K562 (cell line): ENCODE data around the gene ANKRD2. TPM values are rescaled to one million over a fixed set of nuclear protein-coding genes. Genes with fewer than 3 reads are reported as not detected.

Source experiments
- ATAC-seq: fragments of 200-7000 bp; cut with Tn5 transposase; 3 replicates; pipeline ENCODE4 v1.9.1; 2020; ENCODE audit warnings: moderate library complexity
- BruUV-seq: library from RNA; stranded (reverse); fragments of 400-500 nt; replicated peaks from 2 replicates; lab custom pipeline; 2021; lab: Mats Ljungman, UMichigan
- CTCF ChIA-PET: fragments of 300-600 bp; formaldehyde crosslinking; extraction: SDS; loops from one replicate; lab custom pipeline; 2021; ENCODE audit warnings: low intra/inter-chr PET ratio; lab: Yijun Ruan, JAX
- POLR2A ChIA-PET: fragments of 300-600, 350-650 bp; sonication (Branson Sonifier 250); formaldehyde crosslinking; extraction: SDS; loops from one replicate; lab custom pipeline; 2021; ENCODE audit warnings: antibody characterized with exemption, inconsistent platforms; lab: Yijun Ruan, JAX
- DNase-seq, 4 experiments: peaks; one replicate each; pipeline versions ENCODE4 v3.0.0 to v3.0.0-alpha.2; 2011 to 2018; ENCODE audit warnings: low spot score in 3 of 4, mixed read lengths in 3 of 4; ENCODE audit errors: extremely low read depth in 1 of 4
- FAIRE-seq: peaks from 2 replicates; lab custom pipeline; 2011; peaks lifted over from hg19 to GRCh38; lab: Jason Lieb, UNC
- H2AFZ ChIP-seq: 2 replicates; pipeline ENCODE4 v1.6.0; 2011; ENCODE audit warnings: low read depth, low read length, control low read depth, inconsistent platforms
- H3K27ac ChIP-seq: fragments of 200-600 bp; 3 replicates; pipeline ENCODE4 v1.8.0; 2011; ENCODE audit warnings: low read depth, mild to moderate bottlenecking, control low read depth, inconsistent platforms, low read length, moderate library complexity, mixed read lengths; ENCODE audit errors: extremely low read depth
- H3K27me3 ChIP-seq, 2 experiments: fragments of 300-600 bp in 1 of 2; 2 replicates in 1 of 2; 3 replicates in 1 of 2; pipeline versions ENCODE4 v1.6.0 to v1.8.0; 2011; ENCODE audit warnings: inconsistent platforms in 2 of 2, low read length in 2 of 2, mild to moderate bottlenecking in 1 of 2, mixed read lengths in 1 of 2, moderate library complexity in 1 of 2; ENCODE audit not compliant: control insufficient read depth in 2 of 2, insufficient read depth in 2 of 2
- H3K36me3 ChIP-seq: fragments of 300-600 bp; 3 replicates; pipeline ENCODE4 v1.8.0; 2011; ENCODE audit warnings: mild to moderate bottlenecking, low read length, inconsistent platforms; ENCODE audit not compliant: control insufficient read depth, insufficient read depth
- H3K4me1 ChIP-seq, 2 experiments: fragments of 200-600 bp in 1 of 2; replicated peaks in 1 of 2; 2 replicates in 1 of 2; 3 replicates in 1 of 2; pipeline versions ENCODE4 v1.5.1 to v1.8.0; 2011; ENCODE audit warnings: inconsistent platforms in 2 of 2, low read length in 2 of 2, mild to moderate bottlenecking in 1 of 2, mixed read lengths in 1 of 2, moderate library complexity in 1 of 2; ENCODE audit not compliant: control insufficient read depth in 2 of 2, insufficient read depth in 2 of 2
- H3K4me2 ChIP-seq: 2 replicates; pipeline ENCODE4 v1.6.1; 2011; ENCODE audit warnings: low read length, control low read depth, inconsistent platforms, mixed read lengths; ENCODE audit not compliant: insufficient read depth
- H3K4me3 ChIP-seq: fragments of 200-600 bp; sonication (generic), shearing (Covaris generic); 2 replicates; pipeline ENCODE4 v1.5.1; 2016; ENCODE audit warnings: control low read depth, inconsistent platforms
- H3K79me2 ChIP-seq: fragments of 200-600 bp; 3 replicates; pipeline ENCODE4 v1.8.0; 2011; ENCODE audit warnings: low read length, inconsistent platforms; ENCODE audit not compliant: control insufficient read depth, insufficient read depth
- H3K9ac ChIP-seq, 2 experiments: 2 replicates each; pipeline versions ENCODE4 v1.6.0 to v1.6.1; 2011; ENCODE audit warnings: low read depth in 2 of 2, low read length in 2 of 2, control low read depth in 1 of 2, inconsistent platforms in 1 of 2, mild to moderate bottlenecking in 1 of 2, mixed read lengths in 1 of 2; ENCODE audit not compliant: insufficient read depth in 1 of 2
- H3K9me1 ChIP-seq: one replicate; pipeline ENCODE4 v1.6.0; 2011; ENCODE audit warnings: inconsistent platforms, mild to moderate bottlenecking, low read length, moderate library complexity; ENCODE audit not compliant: control insufficient read depth, insufficient read depth
- H3K9me3 ChIP-seq: replicated peaks from 2 replicates; pipeline ENCODE4 v1.5.1; 2011; ENCODE audit warnings: low read depth, low read length, inconsistent platforms; ENCODE audit not compliant: control insufficient read depth, insufficient read depth
- H4K20me1 ChIP-seq: replicated peaks from 2 replicates; pipeline ENCODE4 v1.6.1; 2011; ENCODE audit warnings: low read length, inconsistent platforms, mixed read lengths; ENCODE audit not compliant: control insufficient read depth, insufficient read depth
- CREB5 ChIP-seq: fragments of 250-450 bp; sonication (Bioruptor Pico); IDR thresholded peaks from 2 replicates; pipeline ENCODE4 v1.5.0; 2020; ENCODE audit warnings: mild to moderate bottlenecking
- DDX20 ChIP-seq: fragments of 450-650 bp; IDR thresholded peaks from 2 replicates; pipeline ENCODE4 v1.6.1; 2016; ENCODE audit warnings: missing genetic modification characterization, low read depth, mild to moderate bottlenecking, missing compliant biosample characterization, moderate library complexity
- ELF2 ChIP-seq: fragments of 250-450 bp; sonication (Bioruptor Pico); IDR thresholded peaks from 2 replicates; pipeline ENCODE4 v1.5.0; 2021; ENCODE audit warnings: mild to moderate bottlenecking
- NKRF ChIP-seq: fragments of 450-650 bp; IDR thresholded peaks from 2 replicates; pipeline ENCODE4 v1.6.1; 2016; ENCODE audit warnings: borderline replicate concordance
- OTX1 ChIP-seq: fragments of 450-650 bp; formaldehyde crosslinking; IDR thresholded peaks from 2 replicates; pipeline ENCODE4 v1.4.0; 2022; ENCODE audit warnings: mild to moderate bottlenecking
- RBM15 ChIP-seq: fragments of 200-400 bp; formaldehyde crosslinking; IDR thresholded peaks from 2 replicates; pipeline ENCODE4 v1.6.1; 2018; ENCODE audit warnings: mild to moderate bottlenecking, low read length, moderate library complexity; ENCODE audit not compliant: insufficient read depth
- RHOXF2B ChIP-seq: fragments of 250-450 bp; sonication (Bioruptor Pico); conservative IDR thresholded peaks from 2 replicates; pipeline ENCODE4 v1.5.1; 2021
- TAL1 ChIP-seq: fragments of 450-650 bp; IDR thresholded peaks from 2 replicates; pipeline ENCODE4 v1.6.1; 2016; ENCODE audit warnings: mild to moderate bottlenecking
- THAP12 ChIP-seq: fragments of 250-450 bp; sonication (Bioruptor Pico); IDR thresholded peaks from 2 replicates; pipeline ENCODE4 v1.9.0; 2021; ENCODE audit warnings: mild to moderate bottlenecking, inconsistent platforms
- ZC3H11A ChIP-seq: IDR thresholded peaks from 2 replicates; pipeline ENCODE4 v1.6.1; 2012; ENCODE audit warnings: low read depth, low read length, improper control_type of control experiment
- ZNF740 ChIP-seq, 3 experiments: fragments of 200-800 bp in 1 of 3; sonication (Bioruptor generic) in 1 of 3; sonication (generic) in 1 of 3; formaldehyde crosslinking in 1 of 3; IDR thresholded peaks; 2 replicates each; pipeline versions ENCODE4 v1.6.1 to v1.8.0; 2016 to 2022; ENCODE audit warnings: mild to moderate bottlenecking in 2 of 3, missing compliant biosample characterization in 2 of 3, missing genetic modification characterization in 2 of 3, missing genetic modification reagents in 1 of 3
- WGBS: fragments of 100-300 bp; shearing (Covaris generic); methylation state at CpG from one replicate; pipeline ENCODE4 v1.1.6; 2016; ENCODE audit warnings: low coverage, mixed read lengths; ENCODE audit not compliant: insufficient coverage; ENCODE audit errors: missing lambda C conversion rate; 5-methylcytosine and 5-hydroxymethylcytosine counted together
- in situ Hi-C: fragments of 300-500 bp; cut with MboI; formaldehyde crosslinking; loops from 4 replicates; pipeline ENCODE4 v1.15.0; 2018; ENCODE audit warnings: inconsistent platforms, mixed read lengths
- intact Hi-C: fragments of 100-400 bp; cut with micrococcal nuclease; formaldehyde crosslinking; loops from 2 replicates; pipeline ENCODE4 v1.14.2; 2022
- polyA plus RNA-seq, 8 experiments: library from polyadenylated mRNA; depleted of rRNA in 4 of 8; stranded (reverse) in 5 of 8; unstranded in 3 of 8; fragments of >200 nt; fragmentation: Nextera tagmentation in 2 of 8; fragmentation: Illumina TruSeq in 1 of 8; extraction: Ambion mirVana in 2 of 8; extraction: Trizol in 1 of 8; gene quantifications; 2 replicates each; pipeline versions ENCODE4 v1.2.1 to v1.2.3, GENCODE V29; 2011 to 2014; ENCODE audit warnings: inconsistent platforms in 1 of 8, missing spikeins in 1 of 8
- total RNA-seq, 7 experiments: library from RNA; depleted of rRNA in 6 of 7; stranded (reverse); fragments of >200 nt in 6 of 7; fragmentation: Illumina TruSeq in 2 of 7; extraction: Trizol in 2 of 7; gene quantifications; 2 replicates each; pipeline versions ENCODE4 v1.2.1 to v1.2.3, GENCODE V29; 2011 to 2021; ENCODE audit warnings: low replicate concordance in 1 of 7

The ANKRD2 gene
- total and polyA plus RNA-seq, 9 of the 15 experiments (the other 6 are each of a cell fraction or from before 2014, with no cell fraction given): not detected

- in situ Hi-C loops (no loop called here), intact Hi-C loops (loop anchor here (5.0 to 10.0 kb wide), 2 partner anchors 111 to 159 kb away; partner anchors contain the start of gene AVPI1)
- Histone ChIP-seq H3K4me3 (no peak overlapping the region), H3K9me1 (no peaks in the 10 kb centered on the region), H3K9me3 (no peaks in the 10 kb centered on the region), H2AFZ (no peak overlapping the region), H3K9ac (no peak overlapping the region), H3K4me1 (peaks cover 2 to 17% of the 10 kb centered on the region in 2 experiments; a peak in 4 of 5 replicates), H4K20me1 (no peaks in the 10 kb centered on the region), H3K79me2 (no peaks in the 10 kb centered on the region), H3K4me2 (no peak overlapping the region), H3K27ac (no peak overlapping the region), H3K36me3 (no peaks in the 10 kb centered on the region), H3K27me3 (no peaks in the 10 kb centered on the region)
- ChIA-PET CTCF (interaction anchor here (3.4 kb wide), 1 partner anchor 39 kb away, joined by 23 read pairs; no protein-coding TSS in a partner anchor), POLR2A (interaction anchor here (1.0 to 1.2 kb wide), 2 partner anchors 12 to 39 kb away, joined by 3 read pairs; no protein-coding TSS in a partner anchor)
- no TSS peak for BruUV-seq
- FAIRE-seq (no peak), ATAC-seq (no peak), DNase-seq (no peak)
- 22% methylated on average over 2 of the region's 2 CpGs for WGBS
- TF ChIP-seq DDX20: no peak
- no peak for TF ChIP-seq THAP12 (CRISPR knock-in tag)
- no peak for TF ChIP-seq NKRF
- no peak for TF ChIP-seq CREB5 (CRISPR knock-in tag)
- TF ChIP-seq TAL1: no peak
- TF ChIP-seq RHOXF2B (CRISPR knock-in tag): no peak
- no peak for TF ChIP-seq OTX1
- TF ChIP-seq ZC3H11A: no peak
- no peak for TF ChIP-seq ZNF740 (CRISPR knock-in tag; IDR thresholded peaks at IDR 0.05)
- no peak for TF ChIP-seq ZNF740 (tag; IDR thresholded peaks at IDR 0.05)
- no peak for TF ChIP-seq RBM15
- no peak for TF ChIP-seq ELF2
Measured at GRCh38 chr10:97573672-97574071, 1.1 kb downstream of the ANKRD2 start.
